SU-DHL-6 (cell line): Measurements from ENCODE around the gene PDE2A.

Source experiments
- H2AFZ ChIP-seq: fragments of 200-600 bp; sonication (generic); 2 replicates; pipeline ENCODE4 v1.6.1; 2014; ENCODE audit warnings: low read depth, mild to moderate bottlenecking, moderate library complexity, mixed read lengths, antibody characterized with exemption, low read length; ENCODE audit not compliant: severe bottlenecking
- H3F3A ChIP-seq: fragments of 200-600 bp; shearing (Covaris generic); 2 replicates; pipeline ENCODE4 v1.6.0; 2016; ENCODE audit warnings: antibody characterized with exemption, mild to moderate bottlenecking; ENCODE audit not compliant: insufficient read depth
- H3K27ac ChIP-seq: fragments of 200-600 bp; sonication (generic); 2 replicates; pipeline ENCODE4 v1.5.1; 2016; ENCODE audit warnings: low read depth, mild to moderate bottlenecking, low read length, moderate library complexity, mixed read lengths
- H3K27me3 ChIP-seq: fragments of 200-600 bp; sonication (generic), shearing (Covaris generic); 2 replicates; pipeline ENCODE4 v1.6.0; 2014; ENCODE audit warnings: mild to moderate bottlenecking, low read length
- H3K36me3 ChIP-seq: fragments of 200-600 bp; sonication (generic); 2 replicates; pipeline ENCODE4 v1.6.1; 2014; ENCODE audit warnings: mild to moderate bottlenecking, low read length, mixed read lengths
- H3K4me2 ChIP-seq: fragments of 300-600, 200-600 bp; shearing (Covaris generic), sonication (generic); 2 replicates; pipeline ENCODE4 v1.6.0; 2014; ENCODE audit warnings: low read length, low read depth, mild to moderate bottlenecking; ENCODE audit not compliant: poor library complexity, severe bottlenecking
- H3K4me3 ChIP-seq: fragments of 200-600 bp; sonication (generic); 2 replicates; pipeline ENCODE4 v1.5.1; 2014; ENCODE audit warnings: antibody characterized with exemption, low read length, mild to moderate bottlenecking, mixed read lengths; ENCODE audit not compliant: insufficient read depth, poor library complexity, severe bottlenecking
- H3K79me2 ChIP-seq: fragments of 200-600 bp; sonication (generic); 2 replicates; pipeline ENCODE4 v1.6.1; 2014; ENCODE audit warnings: mild to moderate bottlenecking, low read length, moderate library complexity; ENCODE audit not compliant: insufficient read depth
- H3K9ac ChIP-seq: fragments of 200-600 bp; sonication (generic); 2 replicates; pipeline ENCODE4 v1.7.0; 2014; ENCODE audit warnings: mild to moderate bottlenecking, low read length
- H3K9me2 ChIP-seq: fragments of 200-600 bp; sonication (generic); replicated peaks from 2 replicates; pipeline ENCODE4 v1.6.1; 2014; ENCODE audit warnings: low read length; ENCODE audit not compliant: insufficient read depth
- H3K9me3 ChIP-seq: fragments of 200-600 bp; sonication (generic); 2 replicates; pipeline ENCODE4 v1.6.1; 2014; ENCODE audit warnings: low read length, mixed read lengths; ENCODE audit not compliant: insufficient read depth
- H4K20me1 ChIP-seq: fragments of 200-600 bp; sonication (generic); 2 replicates; pipeline ENCODE4 v1.6.1; 2014; ENCODE audit warnings: low read depth, mild to moderate bottlenecking, antibody characterized with exemption, low read length, moderate library complexity, mixed read lengths
- CTCF ChIP-seq: fragments of 200-600 bp; sonication (generic); IDR thresholded peaks from one replicate; pipeline ENCODE4 v1.5.1; 2017; ENCODE audit warnings: antibody characterized with exemption, mild to moderate bottlenecking, low read length, moderate library complexity; ENCODE audit not compliant: insufficient read depth, poor library complexity, severe bottlenecking
- EZH2phosphoT487 ChIP-seq: fragments of 200-600 bp; sonication (generic), shearing (Covaris generic); conservative IDR thresholded peaks from 2 replicates; pipeline ENCODE4 v1.6.1; 2018; ENCODE audit warnings: mild to moderate bottlenecking, antibody characterized with exemption, low read length, moderate library complexity, mixed read lengths

Gene PDE2A

GRCh38 chr11:72578051-72578450, 96.2 kb downstream of the PDE2A start:
- Histone ChIP-seq H3F3A (no peaks in the 10 kb centered on the region), H3K9me3 (no peaks in the 10 kb centered on the region), H3K4me2 (no peak overlapping the region), H3K27ac (no peak overlapping the region), H3K36me3 (no peaks in the 10 kb centered on the region), H3K9me2 (no peaks in the 10 kb centered on the region), H3K9ac (no peak overlapping the region), H2AFZ (no peak overlapping the region), H3K27me3 (no peaks in the 10 kb centered on the region), H3K4me3 (no peak overlapping the region), H4K20me1 (no peaks in the 10 kb centered on the region), H3K79me2 (no peaks in the 10 kb centered on the region)
- TF ChIP-seq CTCF (no peak), EZH2phosphoT487 (no peak)

GRCh38 chr11:72577271-72577721, 96.9 kb downstream of the PDE2A start:
- H3K9ac ChIP-seq = no peak overlapping the region
- H3K79me2 ChIP-seq = no peaks in the 10 kb centered on the region
- H3K36me3 ChIP-seq = no peaks in the 10 kb centered on the region
- H3K4me3 ChIP-seq = no peak overlapping the region
- H3K4me2 ChIP-seq = no peak overlapping the region
- no peaks in the 10 kb centered on the region for H3K9me2 ChIP-seq
- no peaks in the 10 kb centered on the region for H3K27me3 ChIP-seq
- H3F3A ChIP-seq = no peaks in the 10 kb centered on the region
- no peaks in the 10 kb centered on the region for H3K9me3 ChIP-seq
- H4K20me1 ChIP-seq = no peaks in the 10 kb centered on the region
- no peak overlapping the region for H3K27ac ChIP-seq
- no peak overlapping the region for H2AFZ ChIP-seq
- TF ChIP-seq EZH2phosphoT487 (no peak), CTCF (no peak)

DNA sequence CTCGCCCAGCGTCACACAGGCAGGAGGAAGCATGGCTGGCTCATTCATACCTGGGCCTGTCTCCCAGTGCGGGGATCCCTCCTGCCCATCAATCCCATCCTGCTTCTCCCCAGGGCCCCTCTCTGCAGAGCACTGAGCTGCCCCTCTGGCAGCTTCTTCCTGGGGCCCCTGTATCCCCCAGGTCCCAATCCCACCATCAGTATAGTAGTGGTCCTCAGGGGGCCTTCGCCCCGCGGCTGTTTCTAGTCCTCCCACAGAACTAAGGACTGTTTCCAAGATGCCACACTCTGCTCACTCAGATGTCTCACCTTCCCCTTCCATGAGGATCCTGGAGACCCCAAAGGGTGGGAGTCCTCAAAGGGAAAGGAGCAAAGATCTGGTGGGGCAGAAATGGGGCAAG, 97.6 kb downstream of the PDE2A start:
- Histone ChIP-seq H3K9me3 (no peaks in the 10 kb centered on the region), H3K4me2 (no peak overlapping the region), H4K20me1 (no peaks in the 10 kb centered on the region), H2AFZ (no peak overlapping the region), H3K27me3 (no peaks in the 10 kb centered on the region), H3K9ac (no peak overlapping the region), H3K27ac (no peak overlapping the region), H3K4me3 (no peak overlapping the region), H3F3A (no peaks in the 10 kb centered on the region), H3K79me2 (no peaks in the 10 kb centered on the region), H3K36me3 (no peaks in the 10 kb centered on the region), H3K9me2 (no peaks in the 10 kb centered on the region)
- TF ChIP-seq CTCF (no peak), EZH2phosphoT487 (no peak)

DNA sequence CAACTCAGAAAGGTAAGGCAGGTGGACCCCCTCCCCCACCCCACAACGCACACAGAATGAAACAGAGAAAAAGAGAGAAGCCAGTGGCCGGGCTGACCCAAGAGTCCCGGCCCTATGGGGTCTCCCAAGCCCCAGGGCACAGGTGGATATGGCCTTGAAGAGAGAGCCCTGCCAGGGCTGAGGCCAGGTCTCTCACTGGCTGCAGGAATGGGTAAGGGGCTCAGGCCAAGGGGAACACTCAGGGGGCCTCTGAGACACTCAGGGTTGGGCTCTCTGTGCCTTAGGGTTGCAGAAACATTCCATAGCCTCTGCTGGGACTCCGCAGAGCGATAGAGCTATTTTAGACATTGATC, 98.0 kb downstream of the PDE2A start:
- Histone ChIP-seq H3K9ac (no peak overlapping the region), H3K79me2 (no peaks in the 10 kb centered on the region), H4K20me1 (no peaks in the 10 kb centered on the region), H3K36me3 (no peaks in the 10 kb centered on the region), H2AFZ (no peak overlapping the region), H3K27ac (no peak overlapping the region), H3K27me3 (no peaks in the 10 kb centered on the region), H3K4me2 (no peak overlapping the region), H3K9me2 (no peaks in the 10 kb centered on the region), H3F3A (no peaks in the 10 kb centered on the region), H3K9me3 (no peaks in the 10 kb centered on the region), H3K4me3 (no peak overlapping the region)
- TF ChIP-seq CTCF (no peak), EZH2phosphoT487 (no peak)
